GM19438 (cell line): Measurements from ENCODE around the gene COL6A2.
"Not testable (repeated sequence)": the region's sequence is repeated elsewhere in the genome, so short reads cannot be mapped to it uniquely, and the experiment has no call there.

Experiments
- ATAC-seq: cut with Tn5 transposase; IDR thresholded peaks from one replicate; pipeline ENCODE4 v1.9.1; 2021; ENCODE audit warnings: low read depth; ENCODE audit not compliant: unreplicated experiment

COL6A2 gene

DNA sequence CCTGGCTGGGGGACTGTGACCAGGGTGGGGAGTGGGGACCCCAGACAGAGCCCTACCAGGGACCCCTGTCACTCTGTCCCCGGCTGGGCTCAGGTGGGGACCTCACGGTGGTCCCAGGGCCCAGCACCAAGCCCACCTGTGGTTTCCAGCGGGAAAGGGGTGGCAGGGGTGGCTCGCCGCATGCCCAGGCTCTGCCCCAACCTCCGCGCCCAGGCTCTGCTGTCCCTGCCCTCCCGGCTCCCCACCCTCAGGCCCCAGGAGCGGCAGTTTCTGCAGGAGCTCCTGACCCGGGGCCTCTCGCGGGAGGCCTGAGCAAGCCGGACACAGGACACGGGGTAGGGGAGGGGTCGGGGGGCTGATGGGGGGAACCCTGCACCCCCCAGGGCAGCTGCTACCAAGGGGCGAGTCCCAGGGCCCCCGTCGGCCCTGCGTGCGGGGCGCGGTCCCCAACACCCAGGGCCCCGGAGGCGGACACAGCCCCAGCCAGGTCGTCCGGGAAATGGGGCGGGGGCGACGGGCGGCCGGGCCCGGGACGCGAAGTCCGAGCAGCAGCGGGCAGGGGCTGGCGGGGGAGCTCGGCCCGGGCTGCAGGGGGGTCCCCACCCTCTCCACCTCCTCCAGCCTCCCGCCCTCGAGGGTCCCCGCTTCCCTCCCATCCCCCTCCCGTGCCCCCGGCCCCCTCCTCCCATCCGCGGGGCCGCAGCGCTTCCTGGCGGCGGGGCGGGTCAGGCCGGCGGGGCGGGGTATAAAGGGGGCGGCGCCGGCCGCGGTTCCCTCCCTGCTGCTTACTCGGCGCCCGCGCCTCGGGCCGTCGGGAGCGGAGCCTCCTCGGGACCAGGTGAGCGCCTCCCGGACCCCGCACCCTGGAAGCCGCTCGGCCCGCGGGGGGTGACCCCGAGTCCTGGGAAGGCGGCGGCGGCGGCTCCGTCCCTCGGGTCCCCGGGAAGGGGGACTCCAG is at the start of gene COL6A2:
Gene COL6A2, plus strand, starts transcription at position 777 of the 958 bp plus-strand sequence.
- no peak for ATAC-seq

DNA sequence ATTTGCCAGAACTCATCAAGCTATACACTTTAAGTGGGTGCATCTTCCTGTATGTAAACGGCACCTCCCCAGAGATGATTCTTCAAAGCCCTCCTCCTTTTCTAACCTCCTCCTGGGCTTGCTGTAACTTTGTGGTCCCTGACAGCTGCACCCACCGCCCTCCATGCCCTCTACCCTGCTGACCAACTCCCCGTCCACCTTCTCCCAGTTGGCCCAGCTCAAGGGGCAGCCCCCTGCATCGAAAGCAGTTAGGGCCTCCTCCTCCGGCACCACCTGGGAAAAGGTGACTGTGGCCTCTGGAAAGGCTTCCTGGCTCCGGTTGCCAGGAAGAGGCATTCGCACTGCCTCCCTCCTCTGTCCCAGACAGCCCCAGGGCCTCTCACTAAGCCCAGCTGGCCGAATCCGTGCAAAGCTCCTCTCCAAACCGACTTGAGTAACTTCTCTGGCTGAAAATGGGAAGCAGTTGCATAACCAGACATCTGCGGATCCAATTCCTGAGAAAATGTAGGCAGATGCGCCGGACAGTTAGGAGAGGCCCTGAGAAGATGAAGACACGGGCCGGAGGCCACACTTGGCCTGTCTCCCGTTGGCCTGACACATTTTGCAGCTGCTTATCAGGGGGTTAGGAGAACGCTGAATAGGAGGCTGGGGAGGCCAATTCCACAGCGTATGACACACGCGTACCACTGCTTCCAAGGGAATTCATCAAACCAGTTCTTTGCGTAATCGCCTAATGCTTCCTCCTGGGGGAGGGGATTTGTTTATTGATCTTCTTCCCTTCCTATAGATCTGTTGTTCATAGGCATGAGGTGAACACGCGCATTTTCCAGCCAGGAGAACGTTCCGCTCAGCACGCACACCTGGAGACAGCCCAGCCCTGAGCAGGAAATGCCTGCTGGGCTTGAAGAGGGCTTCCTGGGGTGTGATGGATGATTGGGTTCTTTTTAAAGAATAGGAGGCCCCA is 48.7 kb upstream of the COL6A2 start:
- no peak for ATAC-seq

DNA sequence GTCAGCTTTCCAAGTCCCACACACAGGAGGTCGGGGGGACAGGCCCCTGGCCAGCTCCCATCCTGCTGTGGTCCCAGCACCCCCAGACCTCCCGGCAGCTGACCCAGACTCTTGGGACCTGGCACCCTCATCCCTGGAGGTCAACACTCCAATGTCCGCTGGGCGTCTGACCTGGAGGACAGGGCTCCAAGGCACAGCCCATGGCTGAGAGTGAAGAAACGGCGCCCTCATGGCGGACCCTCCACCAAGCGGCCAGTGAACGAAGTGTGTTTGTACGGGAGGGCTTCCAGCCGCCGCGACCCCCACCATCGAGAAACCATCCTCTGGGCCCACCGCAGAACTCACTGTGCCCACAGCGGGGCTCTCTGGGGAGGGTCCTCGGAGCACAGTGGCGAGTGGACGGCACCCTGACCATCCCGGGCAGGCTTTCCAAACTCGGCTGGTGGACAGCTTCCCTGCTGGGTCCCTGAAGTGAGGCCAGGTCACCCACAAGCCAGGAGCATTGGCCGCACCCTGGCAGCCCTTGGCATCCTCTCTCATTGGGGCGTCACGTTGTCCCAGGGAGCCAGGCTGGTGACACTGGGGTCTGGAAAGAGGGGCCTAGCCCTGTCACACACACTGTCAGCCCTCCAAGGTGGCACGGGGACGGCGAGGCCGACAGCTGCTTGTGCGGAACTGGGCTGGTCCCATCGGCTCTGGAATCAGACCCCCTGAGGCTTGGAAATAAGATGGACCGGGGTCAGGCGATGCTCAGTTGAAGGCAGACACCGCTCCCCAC is 47.8 kb upstream of the COL6A2 start:
- ATAC-seq, result no peak

DNA sequence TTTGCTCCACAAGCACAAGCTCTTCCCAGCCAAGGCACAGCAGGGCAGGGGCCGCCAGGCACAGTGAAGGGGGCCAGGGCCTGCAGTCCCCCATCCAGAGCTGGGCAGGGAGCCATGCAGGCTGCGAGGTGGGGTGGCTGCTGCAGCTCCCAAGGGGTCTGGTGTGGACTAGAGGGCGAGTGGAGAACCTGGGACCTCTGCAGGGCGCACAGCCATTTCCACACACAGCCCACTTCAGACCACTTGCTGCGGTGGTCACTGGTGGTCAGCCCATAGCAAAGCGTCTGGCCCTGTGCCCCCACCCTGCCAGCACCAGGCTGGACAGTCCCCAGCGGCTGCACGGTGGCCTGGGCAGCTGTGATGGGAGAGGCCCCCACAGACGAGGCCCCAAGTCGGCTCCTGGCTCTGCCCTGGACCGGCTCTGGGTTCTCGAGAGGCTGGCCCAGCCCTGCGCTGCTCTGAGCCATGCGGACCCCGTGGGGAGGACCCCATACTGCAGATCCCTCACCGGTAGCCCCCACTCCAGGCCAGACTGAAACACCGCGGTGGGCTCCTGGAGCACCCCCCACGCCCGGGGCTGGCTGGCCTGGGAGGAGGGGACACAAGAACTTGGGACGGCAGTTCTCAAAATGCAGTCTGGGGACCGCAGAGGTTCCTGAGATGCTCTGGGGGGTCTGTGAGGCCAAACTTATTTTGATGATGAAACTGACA is 47.1 kb upstream of the COL6A2 start:
- no peak for ATAC-seq

DNA sequence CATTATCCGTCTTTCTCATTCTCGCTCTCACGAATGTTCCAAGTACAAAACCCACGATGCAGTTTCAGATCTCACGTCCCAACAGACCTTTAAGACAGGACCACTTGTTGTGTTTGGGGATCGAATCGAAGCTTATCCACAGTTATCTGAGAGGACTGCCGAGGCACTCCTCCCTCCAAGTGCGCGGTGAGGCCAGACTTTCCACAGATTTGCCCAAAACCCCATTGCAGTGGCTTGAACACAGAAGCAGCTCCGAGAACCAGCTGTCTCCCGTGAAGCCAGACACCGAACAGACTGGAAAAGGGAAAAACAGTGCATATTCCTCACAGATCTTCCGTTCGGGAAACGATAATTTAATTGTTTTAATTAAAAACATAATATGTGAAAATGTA is 46.5 kb upstream of the COL6A2 start:
- no peak for ATAC-seq

DNA sequence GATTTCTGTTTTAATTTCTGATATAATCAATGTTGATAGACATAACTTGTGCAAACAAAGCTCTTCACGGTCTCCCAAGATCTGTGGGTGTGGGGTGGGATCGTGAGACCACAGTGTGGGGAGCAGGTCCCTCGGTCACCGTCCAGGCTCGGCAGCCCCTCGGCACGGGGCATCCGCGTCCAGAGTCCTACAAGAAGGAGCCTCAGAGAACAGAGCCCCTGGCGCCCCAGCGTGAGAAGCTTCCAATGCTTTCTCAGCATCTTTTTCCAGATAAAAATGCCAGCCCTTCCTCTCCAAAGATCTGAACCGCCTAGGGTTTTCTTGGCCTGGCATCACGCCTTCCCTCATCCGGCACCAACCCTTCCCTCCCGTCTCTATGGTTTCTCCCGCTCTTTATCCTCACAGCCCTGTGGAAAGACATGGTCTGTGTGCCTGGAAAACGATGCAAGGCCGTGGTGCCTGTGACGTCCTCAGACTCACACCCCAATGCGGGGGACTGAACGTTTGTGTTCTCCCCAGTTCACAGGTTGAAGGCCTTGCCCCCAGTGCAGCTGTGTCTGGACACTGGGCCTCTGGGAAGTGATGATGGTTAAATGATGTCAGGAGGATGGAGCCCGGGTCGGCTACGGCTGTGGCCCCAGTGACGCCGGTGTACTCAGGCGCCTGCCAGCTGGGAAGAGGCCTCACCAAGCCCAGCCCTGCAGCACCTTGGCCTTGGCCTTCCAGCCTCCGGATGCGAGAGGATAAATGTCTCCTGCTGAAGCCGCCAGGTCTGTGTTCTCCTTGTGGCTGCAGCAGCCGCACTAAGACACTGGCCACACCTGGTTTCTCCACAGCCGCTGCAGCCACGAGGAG is 45.9 kb upstream of the COL6A2 start:
- ATAC-seq, result no peak

DNA sequence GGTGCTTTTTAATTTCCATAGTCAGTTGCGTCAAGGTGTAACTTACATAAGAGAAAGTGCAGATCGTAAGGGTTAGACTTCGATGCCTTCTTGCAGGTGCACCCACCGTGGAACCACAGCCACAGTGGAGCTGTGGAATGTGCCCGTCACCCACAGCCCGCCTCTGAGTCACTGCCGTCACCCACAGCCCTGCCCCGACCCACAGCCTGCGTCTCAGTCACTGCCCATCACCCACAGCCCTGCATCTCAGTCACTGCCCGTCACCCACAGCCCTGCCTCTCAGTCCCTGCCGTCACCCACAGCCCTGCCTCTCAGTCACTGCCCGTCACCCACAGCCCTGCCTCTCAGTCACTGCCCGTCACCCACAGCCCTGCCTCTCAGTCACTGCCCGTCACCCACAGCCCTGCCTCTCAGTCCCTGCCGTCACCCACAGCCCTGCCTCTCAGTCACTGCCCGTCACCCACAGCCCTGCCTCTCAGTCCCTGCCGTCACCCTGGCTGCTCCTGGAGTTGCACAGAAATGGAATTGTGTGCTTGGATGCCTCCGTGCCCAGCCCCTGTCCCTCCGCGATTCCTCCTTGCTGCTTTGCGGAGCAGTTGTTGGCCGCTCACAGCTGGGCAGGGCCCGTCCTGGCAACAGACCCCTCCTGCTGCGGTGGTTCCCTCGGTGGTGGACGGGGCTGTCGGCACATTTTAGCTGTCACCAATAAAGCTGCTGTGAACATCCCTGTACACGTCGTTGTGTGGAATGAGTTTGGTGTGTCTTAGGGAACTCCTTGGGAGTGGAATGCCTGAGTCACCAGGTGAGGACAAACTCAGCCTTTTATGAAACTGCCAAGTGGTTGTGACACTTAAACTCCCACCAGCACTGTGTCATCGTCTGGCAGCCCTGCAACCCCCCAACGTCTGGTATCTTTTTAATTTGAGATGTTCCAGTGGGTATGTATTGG is 44.9 kb upstream of the COL6A2 start:
- ATAC-seq, result no peak

DNA sequence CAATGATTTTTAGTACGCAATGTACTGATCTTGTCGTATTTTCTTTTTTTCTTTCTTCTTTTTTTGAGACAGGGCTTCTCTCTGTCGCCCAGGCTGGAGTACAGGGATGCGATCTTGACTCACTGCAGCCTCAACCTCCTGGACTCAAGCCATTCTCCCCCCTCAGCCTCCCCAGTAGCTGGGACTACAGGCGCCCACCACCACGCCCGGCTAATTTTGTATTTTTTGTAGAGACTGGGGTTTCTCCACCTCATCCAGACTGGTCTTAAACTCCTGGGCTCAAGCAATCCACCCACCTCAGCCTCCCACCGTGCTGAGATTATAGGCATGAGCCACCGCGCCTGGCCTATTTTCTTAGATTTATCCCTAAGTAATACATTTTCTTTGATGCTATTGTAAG is 43.9 kb upstream of the COL6A2 start:
- ATAC-seq, result no peak

DNA sequence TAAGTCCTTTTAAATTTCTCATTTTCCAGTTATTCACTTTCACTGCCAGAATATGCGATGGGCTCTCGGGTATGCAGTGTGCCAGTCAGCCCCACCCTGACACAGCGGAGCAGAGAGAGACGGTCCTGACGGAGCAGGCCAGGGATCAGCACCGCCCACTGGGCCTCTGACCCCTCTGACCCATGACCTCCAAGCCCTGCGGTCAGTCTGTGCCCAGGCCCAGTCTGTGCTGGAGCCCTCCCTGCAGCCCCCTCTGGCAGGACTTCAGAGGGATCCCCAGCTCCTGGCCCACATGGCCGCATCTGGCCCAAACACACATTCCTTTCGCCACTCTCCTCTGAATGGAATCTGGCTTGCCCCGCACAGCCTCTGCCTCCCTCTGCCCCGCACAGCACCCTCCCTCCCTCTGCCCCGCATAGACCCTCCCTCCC is 43.4 kb upstream of the COL6A2 start:
- ATAC-seq, result no peak

DNA sequence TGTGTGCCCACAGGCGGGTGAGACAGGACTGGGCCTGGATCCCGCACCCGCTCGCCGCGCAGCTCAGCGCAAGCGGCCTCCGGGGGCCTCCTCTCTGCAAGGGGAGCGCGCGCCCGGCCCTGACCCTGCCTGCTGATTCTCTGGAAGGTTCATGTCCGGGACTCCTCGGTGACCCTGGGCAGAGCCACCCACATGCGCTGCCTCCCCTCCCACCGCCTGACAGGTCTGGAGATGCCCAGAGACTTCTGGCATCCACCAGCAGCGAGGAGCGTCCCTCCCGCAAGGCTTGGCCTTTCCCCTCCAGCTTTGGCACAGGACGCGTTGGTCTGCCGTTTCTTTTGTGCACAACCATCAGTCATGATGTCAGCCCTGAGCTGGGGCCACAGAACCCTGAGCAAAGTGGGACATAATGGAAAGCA is 42.0 kb upstream of the COL6A2 start:
- no peak for ATAC-seq

DNA sequence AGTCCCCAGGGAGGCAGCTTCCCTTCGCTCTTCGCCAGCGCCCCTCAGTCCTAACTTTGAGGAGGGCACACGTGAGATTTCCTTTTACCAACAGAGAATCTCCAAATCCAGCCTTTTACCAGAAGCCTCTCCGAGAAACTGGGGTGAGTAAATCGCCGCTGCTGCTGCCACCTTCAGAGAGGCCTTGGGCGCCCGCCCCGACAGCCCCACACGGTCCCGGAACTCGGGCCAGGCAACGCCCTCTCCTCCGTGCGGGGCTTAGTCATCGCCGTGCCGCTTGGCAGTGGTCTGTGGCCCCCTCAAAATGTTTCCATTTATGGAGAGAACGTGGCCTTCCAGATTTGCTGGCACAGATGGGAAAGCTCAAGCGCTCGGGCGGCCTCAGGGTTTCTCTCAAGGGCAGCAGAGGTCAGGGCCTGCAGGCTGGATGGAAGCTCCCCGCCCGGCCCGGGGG is 41.4 kb upstream of the COL6A2 start:
- no peak for ATAC-seq

DNA sequence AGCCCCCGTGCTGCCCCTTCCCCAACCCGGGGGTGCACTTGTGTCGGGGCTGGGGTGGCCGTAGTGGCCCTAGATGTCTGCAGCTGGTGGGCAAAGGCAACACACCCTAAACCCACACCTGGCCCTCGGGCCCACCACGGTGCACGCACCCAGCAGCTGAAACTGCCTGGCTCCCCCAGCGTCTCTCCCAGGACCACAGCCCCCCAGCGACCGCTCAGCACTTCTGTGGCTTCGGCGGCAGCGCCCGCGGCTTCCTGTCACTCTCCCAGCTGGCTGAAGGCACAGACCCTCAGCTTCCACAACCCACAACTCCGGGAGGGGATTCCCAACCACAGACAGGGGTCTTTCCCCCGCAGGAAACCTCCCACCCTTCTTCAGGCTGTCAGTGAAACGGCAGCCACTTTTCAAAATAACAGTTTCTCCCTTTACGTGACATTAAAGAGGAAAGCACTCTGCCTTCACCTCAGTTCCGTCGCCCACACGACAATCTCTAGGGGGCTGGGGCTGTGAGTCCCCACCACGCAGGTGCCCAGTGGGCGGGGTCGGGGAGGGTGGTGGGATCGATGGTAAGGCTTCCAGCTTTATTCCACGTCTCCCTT is 40.7 kb upstream of the COL6A2 start:
- ATAC-seq, result no peak

DNA sequence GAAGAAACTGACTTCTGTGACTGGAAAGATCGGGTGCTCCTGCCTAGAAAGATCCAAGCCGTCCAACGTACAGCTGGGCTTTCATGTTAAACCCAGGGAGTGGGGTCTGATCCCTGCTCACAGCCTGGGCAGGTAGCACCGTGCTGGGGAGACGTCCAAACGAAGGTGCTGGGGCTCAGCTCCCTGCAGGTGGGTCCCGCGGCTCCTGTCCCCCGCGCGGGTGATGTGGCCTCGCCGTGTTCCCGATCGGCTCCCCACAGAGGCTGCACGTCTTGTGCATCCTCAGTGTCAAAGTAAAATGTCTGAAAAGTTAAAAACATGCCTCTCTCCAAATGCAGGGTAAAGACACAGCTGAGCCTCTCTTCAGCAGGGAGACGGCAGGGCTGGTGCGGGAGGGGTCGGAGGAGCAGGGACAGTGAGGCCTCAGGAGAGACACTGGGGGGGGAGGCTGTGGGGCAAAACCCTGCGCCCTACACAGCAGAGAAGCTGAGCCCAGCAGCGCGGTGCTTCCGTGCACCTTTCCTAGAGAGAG is 40.1 kb upstream of the COL6A2 start:
- no peak for ATAC-seq

DNA sequence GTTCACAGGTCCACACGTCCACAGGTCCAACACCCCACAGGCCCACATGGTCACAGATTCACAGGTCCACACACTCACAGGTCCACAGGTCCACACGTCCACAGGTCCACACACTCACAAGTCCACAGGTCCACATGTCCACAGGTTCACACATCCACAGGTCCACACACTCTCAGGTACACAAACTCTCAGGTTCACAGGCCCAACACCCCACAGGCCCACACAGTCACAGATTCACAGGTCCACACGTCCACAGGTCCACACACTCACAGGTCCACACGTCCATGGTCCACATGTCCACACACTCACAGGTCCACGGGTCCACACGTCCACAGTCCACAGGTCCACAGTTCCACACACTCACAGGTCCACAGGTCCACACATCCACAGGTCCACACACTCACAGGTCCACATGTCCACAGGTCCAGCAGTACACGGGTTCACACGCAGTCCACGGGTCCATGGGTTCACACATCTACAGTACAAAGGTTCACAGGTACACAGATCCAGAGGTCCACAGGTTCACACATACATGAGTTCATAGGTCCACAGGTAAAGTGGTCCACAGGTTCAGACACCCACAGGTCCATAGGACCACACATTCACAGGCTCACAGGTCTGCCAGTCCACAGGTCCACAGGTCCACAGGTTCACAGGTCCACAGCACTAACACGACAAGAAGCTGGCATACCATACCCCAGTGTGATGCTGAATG is 39.3 kb upstream of the COL6A2 start:
- no peak for ATAC-seq

DNA sequence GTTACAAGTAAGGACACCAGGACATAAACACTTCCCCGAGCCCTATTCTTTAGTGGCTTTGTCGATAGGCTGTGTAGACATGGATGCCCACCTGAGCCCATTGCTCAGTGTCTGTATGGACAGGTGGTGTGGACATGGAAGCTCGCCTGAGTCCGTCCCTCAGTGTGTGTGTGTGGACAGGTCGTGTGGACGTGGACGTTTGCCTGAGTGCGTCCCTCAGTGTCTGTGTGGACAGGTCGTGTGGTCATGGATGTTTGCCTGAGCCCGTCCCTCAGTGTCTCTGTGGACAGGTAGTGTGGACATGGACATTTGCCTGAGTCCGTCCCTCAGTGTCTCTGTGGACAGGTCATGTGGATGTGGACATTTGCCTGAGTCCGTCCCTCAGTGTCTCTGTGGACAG is 38.7 kb upstream of the COL6A2 start:
- ATAC-seq, result no peak

DNA sequence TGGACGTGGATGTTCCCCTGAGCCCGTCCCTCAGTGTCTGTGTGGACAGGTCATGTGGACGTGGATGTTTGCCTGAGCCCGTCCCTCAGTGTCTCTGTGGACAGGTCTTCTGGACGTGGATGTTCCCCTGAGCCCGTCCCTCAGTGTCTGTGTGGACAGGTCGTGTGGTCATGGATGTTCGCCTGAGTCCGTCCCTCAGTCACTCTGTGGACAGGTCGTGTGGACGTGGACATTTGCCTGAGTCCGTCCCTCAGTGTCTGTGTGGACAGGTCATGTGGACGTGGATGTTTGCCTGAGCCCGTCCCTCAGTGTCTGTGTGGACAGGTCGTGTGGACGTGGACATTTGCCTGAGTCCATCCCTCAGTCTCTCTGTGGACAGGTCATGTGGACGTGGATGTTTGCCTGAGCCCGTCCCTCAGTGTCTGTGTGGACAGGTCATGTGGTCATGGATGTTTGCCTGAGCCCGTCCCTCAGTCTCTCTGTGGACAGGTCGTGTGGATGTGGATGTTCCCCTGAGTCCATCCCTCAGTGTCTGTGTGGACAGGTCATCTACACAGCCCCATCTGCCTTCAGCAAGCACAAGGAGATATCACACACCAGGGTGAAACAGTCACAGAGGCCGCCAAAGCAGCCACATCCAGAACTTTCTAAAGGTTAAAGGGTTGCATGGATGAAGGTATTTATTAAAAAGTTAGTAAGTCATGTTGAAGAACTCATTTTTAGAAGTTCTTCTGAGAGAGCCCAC is 38.0 kb upstream of the COL6A2 start:
- ATAC-seq, result not testable (repeated sequence)
